ENCODE measurements around the gene KCNF1.

DNA sequence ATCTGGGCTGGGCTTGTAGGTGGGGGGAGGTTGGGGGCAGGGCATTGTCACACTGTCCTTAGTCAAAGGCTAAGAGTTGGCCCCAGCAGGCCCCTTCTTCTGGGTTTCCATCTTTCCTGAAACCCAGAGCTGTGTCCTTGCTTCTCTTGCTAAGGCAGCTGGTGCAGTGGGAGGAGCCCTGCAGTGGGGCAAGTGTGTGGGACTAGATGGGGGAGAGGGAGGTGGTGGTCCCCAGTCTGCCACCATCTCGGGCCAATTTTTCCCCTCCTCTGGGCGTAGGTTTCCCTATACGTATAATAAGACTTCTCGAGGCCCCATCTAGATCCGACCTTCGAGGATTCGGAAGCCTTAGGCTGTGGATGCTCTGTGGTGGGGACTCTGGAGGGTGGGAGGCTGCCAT lies 3.5 kb downstream of the KCNF1 start:
- TF ChIP-seq CTCF (IDR thresholded peaks at IDR 0.05; ENCODE audit: low read depth, low read length) (no peak), POLR2A (IDR thresholded peaks at IDR 0.05; ENCODE audit: extremely low read depth, insufficient read length) (no peak)
- TF ChIP-seq, protein P1, sequence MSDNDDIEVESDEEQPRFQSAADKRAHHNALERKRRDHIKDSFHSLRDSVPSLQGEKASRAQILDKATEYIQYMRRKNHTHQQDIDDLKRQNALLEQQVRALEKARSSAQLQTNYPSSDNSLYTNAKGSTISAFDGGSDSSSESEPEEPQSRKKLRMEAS (IDR thresholded peaks at IDR 0.05; ENCODE audit: low read depth, low read length) = no peak

Data from NB4 (cell line).